GM19467 (cell line): ENCODE data around the gene TM7SF2.
"Not testable (repeated sequence)": the region's sequence is repeated elsewhere in the genome, so short reads cannot be mapped to it uniquely, and the experiment has no call there.

Experiments used
- ATAC-seq: cut with Tn5 transposase; IDR thresholded peaks from one replicate; pipeline ENCODE4 v1.9.1; 2021; ENCODE audit warnings: mild to moderate bottlenecking, moderate library complexity; ENCODE audit not compliant: unreplicated experiment

The TM7SF2 gene

DNA sequence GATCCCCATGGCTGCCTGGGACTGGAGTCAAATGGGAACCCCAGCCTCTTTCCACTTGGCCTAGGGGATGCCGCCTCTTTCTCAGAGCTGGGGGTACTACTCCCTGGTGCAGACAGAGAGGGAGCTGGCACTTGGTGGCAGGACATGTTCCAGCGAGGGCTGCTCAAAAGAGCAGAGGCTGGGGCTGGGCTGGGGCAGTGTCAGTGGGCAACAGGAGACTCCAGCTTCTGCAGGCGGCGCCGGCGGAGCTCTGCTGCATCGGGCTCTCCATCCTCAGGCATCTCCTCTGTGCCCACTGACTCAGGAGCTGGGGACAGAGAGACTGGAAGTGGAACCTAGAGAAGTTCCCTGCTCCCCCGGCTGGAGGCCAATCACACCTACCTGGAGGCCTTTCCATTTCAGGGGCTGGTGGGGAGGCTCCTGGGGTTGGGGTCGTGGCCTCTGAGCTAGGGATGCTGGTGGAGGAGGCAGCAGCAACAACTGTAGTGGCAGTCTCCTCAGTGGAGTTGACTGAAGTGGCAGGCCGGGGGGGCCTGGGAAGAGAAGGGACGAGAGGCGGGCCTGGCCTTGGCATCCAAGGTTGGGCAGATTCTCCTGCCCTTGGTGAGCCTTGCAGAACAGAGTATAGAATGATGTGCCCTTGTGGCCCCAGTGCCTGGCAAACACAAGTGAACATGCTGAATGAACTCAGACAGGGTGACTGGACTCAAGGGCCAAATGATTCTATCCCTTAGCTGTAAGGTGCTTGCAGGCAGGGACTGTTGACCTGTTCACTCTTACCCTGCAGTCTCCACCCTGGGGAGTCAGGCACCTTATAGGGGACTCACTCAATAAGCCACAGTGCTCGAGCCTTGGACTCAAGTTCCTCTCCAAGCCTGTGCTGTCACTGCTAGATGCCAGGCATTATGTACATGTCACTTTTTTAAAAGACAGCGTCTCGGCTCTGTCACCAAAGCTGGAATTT is 16.8 kb downstream of the TM7SF2 start:
- ATAC-seq = no peak

DNA sequence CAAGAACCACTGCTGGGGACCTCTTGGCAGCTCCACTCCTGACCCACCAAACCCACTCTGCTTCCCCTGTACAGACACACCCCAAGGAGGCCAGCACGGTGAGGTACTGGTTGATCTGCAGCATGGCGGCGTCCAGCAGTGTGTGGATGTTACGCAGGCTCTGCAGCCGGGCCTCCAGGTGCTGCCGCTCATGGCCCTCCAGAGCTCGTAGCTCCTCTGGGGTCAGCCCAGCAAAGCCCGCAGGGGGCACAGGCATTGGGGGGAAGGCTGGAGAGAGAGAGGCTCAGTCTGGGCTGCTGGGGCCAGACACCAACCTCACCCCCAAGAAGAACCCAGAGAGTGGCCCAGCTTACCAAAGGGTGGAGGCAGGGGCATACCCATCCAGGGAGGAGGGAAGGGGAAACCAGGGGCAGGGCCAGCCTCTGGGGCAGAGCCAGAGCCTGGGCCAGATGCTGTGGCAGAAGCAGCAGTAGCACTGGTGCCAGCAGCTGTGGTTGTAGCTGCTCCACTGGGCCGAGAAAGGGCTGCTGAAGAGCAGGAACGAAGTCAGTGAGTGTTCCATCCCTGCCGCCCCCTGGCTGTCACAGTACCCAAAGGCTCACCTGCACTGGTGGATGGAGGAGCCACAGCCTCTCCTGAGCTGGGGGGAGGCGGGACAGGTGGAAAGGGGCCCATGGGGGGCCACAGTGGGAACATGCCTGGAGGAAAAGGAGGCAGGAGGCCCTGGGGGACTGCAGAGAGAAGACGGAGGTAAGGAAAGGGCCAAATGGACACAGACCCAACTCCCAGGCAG is 18.2 kb downstream of the TM7SF2 start:
- no peak for ATAC-seq

DNA sequence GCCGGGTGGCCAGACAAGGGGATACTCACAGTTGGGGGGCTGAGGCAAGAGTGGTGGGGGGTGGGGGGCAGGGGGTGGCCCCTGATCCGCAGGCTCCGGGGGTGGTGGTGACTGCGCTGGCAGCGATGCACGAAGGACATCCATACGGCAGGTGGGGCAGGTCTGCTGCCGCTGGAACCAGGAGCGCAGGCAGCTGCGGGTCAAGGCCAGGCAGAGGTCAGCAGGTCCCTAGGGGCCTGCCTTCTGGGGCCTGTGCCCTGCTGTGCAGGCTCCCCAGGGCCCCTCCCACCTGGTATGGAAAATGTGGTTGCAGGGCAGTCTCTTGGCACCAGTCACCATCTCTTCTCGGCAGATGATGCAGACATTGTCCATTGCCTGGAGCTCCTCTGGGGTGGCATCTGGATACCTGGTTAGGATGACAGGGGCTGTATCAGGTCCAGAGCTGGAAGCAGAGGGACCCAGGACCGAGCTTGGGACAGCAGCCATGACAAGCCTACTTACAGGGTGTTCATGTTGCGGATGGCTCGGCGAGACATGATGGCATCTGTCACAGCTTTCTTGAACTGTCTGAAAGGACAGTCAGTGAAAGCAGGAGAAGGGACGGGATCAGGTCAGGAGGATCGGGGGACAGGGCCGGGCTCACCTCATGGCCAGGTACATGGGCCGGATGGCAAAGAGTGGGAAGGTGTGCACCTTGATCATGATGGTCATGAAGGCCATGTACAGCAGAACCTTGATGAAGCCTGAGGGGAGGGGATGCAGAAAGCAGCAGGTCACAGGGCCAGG is 19.2 kb downstream of the TM7SF2 start:
- no peak for ATAC-seq

DNA sequence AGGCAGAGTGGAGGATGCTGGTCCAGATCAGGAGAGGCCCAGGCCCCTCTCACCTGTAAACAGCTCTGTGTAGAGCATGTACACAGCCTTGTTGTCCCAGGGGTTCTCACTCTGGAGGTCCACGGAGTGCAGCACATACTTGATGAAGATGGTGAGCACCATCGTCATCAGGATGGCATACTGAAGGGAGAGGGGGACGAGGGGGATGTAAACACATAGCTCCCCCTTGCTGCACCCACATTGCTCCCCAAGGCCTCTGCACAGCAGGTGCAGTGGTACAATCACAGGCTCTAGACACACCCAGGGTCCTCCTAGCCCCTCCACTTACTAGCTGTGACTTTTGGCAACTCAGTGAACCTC is 19.7 kb downstream of the TM7SF2 start:
- ATAC-seq = no peak

DNA sequence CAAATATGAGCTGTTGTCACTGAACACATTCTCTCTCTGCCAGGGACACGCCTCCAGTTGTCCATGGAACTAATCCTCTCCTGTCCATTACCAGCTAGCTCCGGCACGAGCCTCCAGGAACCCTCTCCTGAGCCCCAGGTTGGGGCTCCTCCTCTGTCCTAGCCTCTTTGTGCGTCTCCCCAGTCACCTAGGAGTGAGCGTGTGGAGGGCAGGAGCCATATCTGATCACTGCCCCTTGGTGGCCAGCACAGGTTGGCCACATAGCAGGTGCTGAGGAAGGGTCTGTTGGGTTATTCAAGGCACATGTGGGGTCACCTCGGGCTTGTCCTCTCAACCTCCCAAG is 20.2 kb downstream of the TM7SF2 start:
- ATAC-seq = no peak

DNA sequence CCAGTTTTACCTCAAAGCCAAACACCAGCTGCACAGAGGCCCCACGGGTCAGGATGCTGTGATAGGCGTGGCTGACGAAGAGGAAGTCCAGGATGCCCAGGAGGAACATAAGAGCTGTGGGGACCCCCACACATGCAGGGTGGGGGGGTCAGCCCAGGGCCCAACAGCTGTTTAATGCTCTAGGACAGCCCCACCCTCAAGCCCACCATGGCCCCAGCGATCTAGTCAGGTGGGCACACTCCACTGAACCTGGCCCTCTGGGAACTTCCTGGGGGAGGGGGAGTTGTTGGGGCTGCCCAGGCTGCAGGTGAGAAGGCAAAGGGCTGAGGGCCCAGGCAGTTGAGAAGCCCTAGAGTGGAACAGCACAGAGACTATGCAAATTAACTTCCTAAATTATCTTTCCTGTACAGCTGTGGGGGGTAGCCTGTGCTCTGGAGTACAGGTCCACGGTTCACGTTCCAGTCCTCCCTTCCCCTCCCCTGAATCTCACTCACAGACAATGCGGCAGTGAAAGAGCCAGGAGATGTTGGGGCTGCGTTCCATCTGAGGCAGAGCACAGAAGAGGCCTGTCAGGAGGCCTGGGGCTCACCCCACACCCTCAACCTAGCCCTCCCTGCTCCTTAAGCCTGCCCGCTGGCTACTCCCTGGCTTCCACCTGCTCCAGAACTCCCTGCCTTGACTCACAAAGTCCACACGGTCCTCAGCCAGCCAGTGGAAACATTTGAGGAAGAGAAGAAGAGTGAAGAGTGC is 20.7 kb downstream of the TM7SF2 start:
- no peak for ATAC-seq

DNA sequence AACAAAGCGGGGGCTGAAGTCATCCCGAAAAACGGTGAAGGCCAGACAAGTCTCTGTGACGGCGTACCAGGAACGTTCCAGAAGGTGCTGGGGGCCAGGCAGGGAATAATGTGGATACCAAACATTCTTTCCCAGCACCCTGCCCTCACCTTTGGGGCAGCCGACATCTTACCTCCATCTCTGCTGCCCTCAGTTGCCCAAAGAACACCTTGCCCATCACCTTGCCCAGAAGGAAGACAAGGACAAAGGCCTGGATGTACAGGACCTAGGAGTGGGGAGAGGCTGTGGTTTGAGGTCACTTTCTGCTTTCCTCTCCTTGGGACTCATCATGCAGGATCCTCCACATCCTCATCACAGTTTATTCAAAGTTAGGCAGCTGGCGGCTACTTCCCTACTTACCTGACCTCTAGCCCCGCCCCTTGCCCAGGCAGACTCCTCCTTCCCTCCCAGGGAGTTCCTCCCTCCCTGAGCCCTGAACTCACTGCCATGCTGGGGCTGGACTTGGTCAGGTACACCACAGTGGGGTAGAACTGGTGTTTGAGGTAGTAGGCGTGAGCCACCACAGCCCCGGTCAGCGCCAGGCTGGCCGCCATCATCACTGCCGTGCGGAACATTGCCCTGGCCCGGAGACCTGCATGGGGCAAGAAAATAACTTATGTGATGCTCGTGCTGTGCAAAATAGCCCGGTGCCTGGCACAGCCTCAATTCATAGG is 21.5 kb downstream of the TM7SF2 start:
- ATAC-seq = no peak

DNA sequence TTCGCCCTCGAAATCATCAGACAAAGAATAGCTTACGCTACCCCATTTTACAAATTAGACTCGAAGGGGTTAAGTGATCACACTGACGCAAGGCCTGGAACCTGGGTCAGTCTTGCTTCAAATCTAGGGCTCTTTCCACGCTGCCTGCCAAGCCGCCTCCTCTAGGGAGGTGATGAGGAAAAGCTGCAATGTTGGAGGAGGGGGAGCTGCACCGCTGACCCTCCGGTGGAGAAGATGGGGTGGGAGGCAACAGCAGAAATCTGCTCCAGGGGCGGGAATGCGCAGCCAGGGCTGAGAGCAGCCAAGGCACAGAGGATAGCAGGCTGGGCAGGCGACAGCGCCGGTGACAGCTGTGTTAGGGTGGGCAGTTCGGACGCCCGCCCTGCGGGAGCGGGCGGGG is 22.1 kb downstream of the TM7SF2 start:
- ATAC-seq = no peak

DNA sequence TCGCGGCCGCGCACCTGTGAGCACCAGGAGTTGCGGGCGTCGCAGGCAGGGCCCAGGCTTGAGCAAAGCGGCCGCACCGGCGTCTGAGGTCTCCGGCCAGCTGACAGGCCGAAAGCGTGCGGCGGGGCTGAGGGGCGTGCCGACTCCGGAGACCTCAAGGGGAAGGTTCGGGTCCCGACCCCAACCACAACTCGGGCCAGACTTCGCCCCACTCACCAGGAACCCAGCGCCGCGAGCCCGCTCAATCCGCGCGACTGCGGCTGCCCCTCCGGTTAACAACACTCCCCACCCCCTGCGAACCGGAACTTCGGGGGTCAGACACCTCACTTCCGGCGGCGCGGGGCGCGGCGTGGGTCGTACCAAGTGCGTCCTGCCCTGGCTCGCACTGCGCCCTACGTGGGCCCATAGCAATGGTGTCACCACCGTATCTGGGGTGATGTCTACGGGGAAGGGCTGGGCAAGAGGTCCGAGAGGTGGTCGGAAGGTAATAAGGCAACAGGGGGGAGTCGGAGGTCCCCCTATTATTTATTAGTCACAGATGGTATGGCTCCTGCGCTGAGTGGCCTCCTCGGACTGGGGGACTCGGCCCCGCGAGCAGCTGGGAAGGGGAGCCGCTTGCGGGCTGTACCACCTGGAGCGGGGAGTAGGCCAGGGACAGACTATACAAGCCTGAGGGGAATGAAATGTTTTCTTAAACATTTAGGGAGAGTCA is 22.7 kb downstream of the TM7SF2 start, which contains the start of gene SYVN1:
TSS of gene SYVN1 (minus strand) at position 280 of the 712 bp plus-strand sequence. CDS start 918 bp downstream, outside the sequence.
- peak; percentile 45 for ATAC-seq

DNA sequence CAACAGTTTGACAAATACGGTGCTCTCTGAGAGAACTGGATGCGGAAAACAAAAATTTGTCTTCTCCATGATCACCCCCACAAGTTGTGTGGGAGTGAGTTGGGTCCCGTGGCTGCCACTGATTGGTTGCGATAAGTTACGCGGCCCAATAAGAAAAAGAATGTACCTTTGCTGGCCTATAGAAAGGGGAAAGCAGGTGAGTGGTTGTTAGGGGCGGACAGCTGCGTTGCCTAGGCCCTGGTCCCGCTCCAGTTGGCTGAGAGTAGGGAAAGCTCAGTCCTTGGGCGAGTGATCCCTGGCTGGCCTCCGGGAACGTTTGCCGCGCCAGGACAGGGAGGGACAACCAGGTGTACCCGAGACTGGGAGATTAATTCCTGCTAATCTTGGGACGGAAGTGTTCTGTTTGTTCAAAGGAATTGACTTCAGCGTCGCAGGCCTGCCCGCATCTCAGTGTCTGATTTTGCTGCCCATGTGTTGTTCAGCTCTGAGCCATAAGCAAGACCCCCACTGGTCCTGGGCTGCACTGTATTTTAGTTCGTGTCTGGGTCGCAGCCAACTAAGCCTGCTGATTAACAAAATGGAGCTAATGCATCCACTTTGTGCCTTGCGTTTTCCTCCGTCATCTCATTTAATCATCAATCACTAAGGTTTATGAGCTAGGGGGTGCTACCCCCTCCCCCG is 23.4 kb downstream of the TM7SF2 start:
- peak; percentile 57 for ATAC-seq

DNA sequence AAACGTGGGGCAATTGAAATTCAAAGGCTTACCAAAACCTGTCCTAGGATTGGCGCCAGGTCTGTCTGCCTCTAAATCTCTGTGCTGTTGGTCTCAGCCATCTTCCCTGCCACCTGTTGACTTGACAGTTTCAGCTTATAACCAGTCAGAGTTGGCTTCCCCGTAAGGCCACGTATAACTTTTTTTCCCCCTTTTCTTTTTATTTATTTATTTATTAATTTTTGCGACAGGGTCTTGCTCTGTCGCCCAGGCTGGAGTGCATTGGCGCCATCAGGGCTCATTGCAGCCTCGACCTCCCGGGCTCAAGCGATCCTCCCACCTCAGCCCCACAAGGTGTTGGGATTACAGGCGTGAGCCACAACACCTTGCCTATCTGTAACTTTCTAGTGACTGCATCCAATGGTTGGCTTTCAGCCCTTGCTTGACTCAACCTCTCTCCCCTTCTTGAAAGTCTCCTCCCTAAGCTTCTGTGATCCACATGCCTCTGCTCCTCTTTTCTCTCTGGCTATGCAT is 24.0 kb downstream of the TM7SF2 start:
- no peak for ATAC-seq

DNA sequence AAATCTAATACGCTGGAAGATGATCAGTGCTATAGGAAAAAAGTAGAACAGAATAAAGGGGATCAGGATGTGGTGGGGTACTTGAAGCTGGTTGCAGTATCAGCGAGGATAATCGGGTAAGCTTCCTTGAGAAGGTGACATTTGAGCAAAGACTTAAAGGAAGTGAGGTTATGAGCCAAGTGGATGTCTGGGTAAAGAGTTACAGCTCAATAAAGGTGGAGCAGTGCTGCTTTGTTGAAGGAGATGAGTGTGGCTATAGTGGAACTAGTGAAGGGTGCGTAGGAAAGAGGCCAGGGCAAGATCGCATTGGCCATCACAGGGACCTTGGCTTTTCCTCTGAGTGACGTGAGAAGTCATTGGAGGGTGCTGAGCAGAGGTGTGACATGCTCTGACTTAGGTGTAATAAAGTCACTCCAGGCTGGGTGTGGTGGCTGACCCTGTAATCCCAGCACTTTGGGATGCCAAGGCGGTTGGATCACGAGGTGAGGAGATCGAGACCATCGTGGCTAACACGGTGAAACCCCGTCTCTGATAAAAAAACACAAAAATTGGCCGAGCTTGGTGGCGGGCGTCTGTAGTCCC is 24.9 kb downstream of the TM7SF2 start:
- no peak for ATAC-seq

DNA sequence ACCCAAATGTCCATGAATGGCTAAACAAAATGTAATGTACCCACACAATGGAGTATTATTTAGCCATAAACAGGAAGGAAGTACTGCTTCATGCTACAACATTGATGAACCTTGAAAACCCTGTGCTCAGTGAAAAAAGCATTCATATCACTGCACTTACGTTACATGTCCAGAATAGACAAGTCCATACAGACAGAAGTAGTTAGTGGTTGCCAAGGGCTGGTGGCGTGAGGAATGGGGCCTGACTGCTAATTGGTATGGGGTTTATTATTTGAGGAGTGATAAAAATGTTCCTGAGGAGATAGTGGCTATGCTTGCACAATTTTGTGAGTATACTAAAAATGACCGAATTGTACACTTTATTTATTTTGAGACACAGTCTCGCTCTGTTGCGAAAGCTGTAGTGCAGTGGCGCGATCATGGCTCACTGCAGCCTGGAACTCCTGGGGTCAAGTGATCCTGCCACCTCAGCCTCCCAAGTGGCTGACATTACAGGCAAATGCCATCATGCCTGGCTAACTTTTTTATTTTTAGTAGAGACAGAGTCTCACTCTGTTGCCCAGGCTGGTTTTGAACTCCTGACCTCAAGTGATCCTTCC is 30.3 kb downstream of the TM7SF2 start:
- no peak for ATAC-seq

DNA sequence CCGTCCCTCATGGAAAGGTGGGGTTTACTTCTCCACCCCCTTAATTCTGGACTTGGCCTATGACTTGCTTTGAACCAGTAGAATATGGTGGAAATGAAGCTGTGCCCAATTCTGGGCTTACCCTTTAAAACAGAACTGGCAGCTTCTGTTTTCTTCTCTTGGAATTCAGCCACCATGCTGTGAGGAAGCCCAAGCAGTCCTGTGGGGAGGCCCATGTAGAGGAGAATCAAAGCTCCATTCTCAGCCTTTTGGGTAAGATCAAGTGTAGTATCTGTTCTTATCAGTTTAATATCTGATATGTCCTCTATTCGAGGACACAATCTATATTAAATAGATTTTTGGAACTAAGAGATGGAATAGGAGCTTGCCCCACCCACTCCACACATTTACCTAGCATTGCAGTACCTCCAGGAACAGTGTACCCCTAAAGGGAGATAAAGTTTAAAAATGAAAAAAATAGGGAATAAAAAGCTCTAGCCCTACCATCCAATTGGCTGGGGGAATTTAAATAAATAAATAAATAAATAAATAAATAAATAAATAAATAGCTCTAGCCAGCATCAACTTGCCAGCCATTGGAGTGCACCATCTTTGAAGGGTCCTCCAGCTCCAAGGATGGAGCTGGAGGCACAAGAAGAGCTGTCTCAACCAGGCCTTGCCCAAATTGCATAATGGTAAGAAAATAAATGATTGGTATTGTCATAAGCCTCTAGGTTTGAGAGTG is 35.8 kb downstream of the TM7SF2 start:
- no peak for ATAC-seq

DNA sequence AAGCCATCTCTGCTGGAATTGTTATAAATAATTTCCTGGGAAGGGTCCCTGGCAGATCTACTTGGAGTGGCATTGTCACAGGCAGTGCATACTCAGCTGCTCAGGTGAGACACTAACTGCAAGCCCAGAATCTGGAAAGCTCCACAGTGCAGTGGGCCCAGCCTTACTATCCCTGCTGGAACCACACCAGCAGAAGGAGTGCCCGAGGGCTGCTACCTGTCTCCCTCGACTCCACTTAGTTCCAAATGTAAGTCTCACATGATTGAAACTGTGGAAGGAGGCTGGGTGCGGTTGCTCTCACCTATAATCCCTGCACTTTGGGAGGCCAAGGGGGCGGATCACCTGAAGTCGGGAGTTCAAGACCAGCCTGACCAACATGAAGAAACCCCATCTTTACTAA is 37.0 kb downstream of the TM7SF2 start:
- ATAC-seq = no peak

DNA sequence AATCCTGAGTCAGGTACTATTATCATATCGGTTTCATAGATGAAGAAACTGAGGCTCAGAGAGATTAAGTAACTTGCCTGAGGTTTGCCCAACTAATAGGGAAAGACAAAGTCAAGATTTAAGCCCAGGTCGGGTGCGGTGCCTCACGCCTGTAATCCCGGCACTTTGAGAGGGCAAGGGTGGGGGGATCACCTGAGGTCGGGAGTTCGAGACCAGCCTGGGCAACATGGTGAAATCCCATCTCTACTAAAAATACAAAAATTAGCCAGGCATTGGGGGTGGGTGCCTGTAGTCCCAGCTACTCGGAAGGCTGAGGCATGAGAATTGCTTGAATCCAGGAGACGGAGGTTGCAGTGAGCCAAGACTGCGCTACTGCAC is 38.4 kb downstream of the TM7SF2 start:
- not testable (repeated sequence) for ATAC-seq
